Stimulated activated naive CD4-positive, alpha-beta T cell treated with Interleukin-2 at 50 U/mL for 16 hours (primary cell): ENCODE results near the gene SNTG2.
"Not testable (repeated sequence)": the region's sequence is repeated elsewhere in the genome, so short reads cannot be mapped to it uniquely, and the experiment has no call there.

Experiments
- DNase-seq: peaks from one replicate; lab custom pipeline; 2025; lab: John Stamatoyannopoulos, UW

Gene SNTG2

GRCh38 chr2:1192121-1192520 lies 241.5 kb downstream of the SNTG2 start:
- no peak for DNase-seq

GRCh38 chr2:1193801-1194200 lies 243.2 kb downstream of the SNTG2 start:
- DNase-seq, result no peak

GRCh38 chr2:1203772-1204171 lies 253.1 kb downstream of the SNTG2 start:
- DNase-seq, result no peak

- no peak for DNase-seq
These were observed 255.2 kb downstream of the SNTG2 start for GRCh38 chr2:1205853-1206252.

- no peak for DNase-seq
These were observed 257.4 kb downstream of the SNTG2 start for GRCh38 chr2:1207962-1208510.

- no peak for DNase-seq
These were observed 257.9 kb downstream of the SNTG2 start for GRCh38 chr2:1208522-1208921.

GRCh38 chr2:1209246-1209645 lies 258.6 kb downstream of the SNTG2 start:
- DNase-seq, result no peak

GRCh38 chr2:1209761-1210160 lies 259.1 kb downstream of the SNTG2 start:
- no peak for DNase-seq

GRCh38 chr2:1210352-1210751 lies 259.7 kb downstream of the SNTG2 start:
- DNase-seq, result no peak

GRCh38 chr2:1219901-1220573 lies 269.4 kb downstream of the SNTG2 start:
- no peak for DNase-seq

- no peak for DNase-seq
These were observed 271.4 kb downstream of the SNTG2 start for GRCh38 chr2:1222056-1222455.

- no peak for DNase-seq
These were observed 273.1 kb downstream of the SNTG2 start for GRCh38 chr2:1223791-1224190.

GRCh38 chr2:1224901-1225300 lies 274.3 kb downstream of the SNTG2 start:
- DNase-seq, result no peak

GRCh38 chr2:1226766-1227165 lies 276.1 kb downstream of the SNTG2 start:
- no peak for DNase-seq

GRCh38 chr2:1227274-1227900 lies 276.7 kb downstream of the SNTG2 start:
- DNase-seq, result no peak

- DNase-seq, result not testable (repeated sequence)
These were observed 278.9 kb downstream of the SNTG2 start for GRCh38 chr2:1229596-1229995.

- no peak for DNase-seq
These were observed 279.7 kb downstream of the SNTG2 start for GRCh38 chr2:1230155-1230893.

- DNase-seq, result no peak
These were observed 280.9 kb downstream of the SNTG2 start for GRCh38 chr2:1231466-1232063.

- no peak for DNase-seq
These were observed 282.6 kb downstream of the SNTG2 start for GRCh38 chr2:1233281-1233680.

- no peak for DNase-seq
These were observed 284.2 kb downstream of the SNTG2 start for GRCh38 chr2:1234731-1235308.

- DNase-seq, result no peak
These were observed 285.2 kb downstream of the SNTG2 start for GRCh38 chr2:1235806-1236205.

- DNase-seq, result no peak
These were observed 286.0 kb downstream of the SNTG2 start for GRCh38 chr2:1236606-1237005.
